Panc1 (cell line): ENCODE results near the gene NECAB2.

ENCODE experiments used
- POLR2AphosphoS5 ChIP-seq: IDR thresholded peaks from 2 replicates; pipeline ENCODE4 v1.6.1; 2012; ENCODE audit warnings: mild to moderate bottlenecking, low read depth, low read length, moderate library complexity
- SIN3A ChIP-seq: IDR thresholded peaks from 2 replicates; pipeline ENCODE4 v1.6.1; 2012; ENCODE audit warnings: low read depth, mild to moderate bottlenecking, low read length, moderate library complexity, borderline replicate concordance; ENCODE audit not compliant: insufficient read depth
- TCF7L2 ChIP-seq: IDR thresholded peaks from 2 replicates; pipeline ENCODE4 v1.6.1; 2011; ENCODE audit warnings: mild to moderate bottlenecking, low read depth, low read length, inconsistent platforms
- TF ChIP-seq, protein P1 (sequence below): fragments of 450-650 bp; IDR thresholded peaks from 2 replicates; pipeline ENCODE4 v1.5.1; 2017; ENCODE audit warnings: mild to moderate bottlenecking
- TF ChIP-seq, protein P2 (sequence below), 2 experiments: IDR thresholded peaks; 2 replicates each; pipeline ENCODE4 v1.6.1; 2011 to 2012; ENCODE audit warnings: low read depth in 2 of 2, control low read depth in 1 of 2, low read length in 1 of 2, mild to moderate bottlenecking in 1 of 2, moderate library complexity in 1 of 2; ENCODE audit not compliant: insufficient read depth in 1 of 2

GRCh38 chr16:83937267-83937666 lies 30.8 kb upstream of the NECAB2 start:
- no peak for TF ChIP-seq TCF7L2
- TF ChIP-seq, protein P1, sequence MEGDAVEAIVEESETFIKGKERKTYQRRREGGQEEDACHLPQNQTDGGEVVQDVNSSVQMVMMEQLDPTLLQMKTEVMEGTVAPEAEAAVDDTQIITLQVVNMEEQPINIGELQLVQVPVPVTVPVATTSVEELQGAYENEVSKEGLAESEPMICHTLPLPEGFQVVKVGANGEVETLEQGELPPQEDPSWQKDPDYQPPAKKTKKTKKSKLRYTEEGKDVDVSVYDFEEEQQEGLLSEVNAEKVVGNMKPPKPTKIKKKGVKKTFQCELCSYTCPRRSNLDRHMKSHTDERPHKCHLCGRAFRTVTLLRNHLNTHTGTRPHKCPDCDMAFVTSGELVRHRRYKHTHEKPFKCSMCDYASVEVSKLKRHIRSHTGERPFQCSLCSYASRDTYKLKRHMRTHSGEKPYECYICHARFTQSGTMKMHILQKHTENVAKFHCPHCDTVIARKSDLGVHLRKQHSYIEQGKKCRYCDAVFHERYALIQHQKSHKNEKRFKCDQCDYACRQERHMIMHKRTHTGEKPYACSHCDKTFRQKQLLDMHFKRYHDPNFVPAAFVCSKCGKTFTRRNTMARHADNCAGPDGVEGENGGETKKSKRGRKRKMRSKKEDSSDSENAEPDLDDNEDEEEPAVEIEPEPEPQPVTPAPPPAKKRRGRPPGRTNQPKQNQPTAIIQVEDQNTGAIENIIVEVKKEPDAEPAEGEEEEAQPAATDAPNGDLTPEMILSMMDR: no peak
- no peak for TF ChIP-seq POLR2AphosphoS5
- TF ChIP-seq, protein P2, sequence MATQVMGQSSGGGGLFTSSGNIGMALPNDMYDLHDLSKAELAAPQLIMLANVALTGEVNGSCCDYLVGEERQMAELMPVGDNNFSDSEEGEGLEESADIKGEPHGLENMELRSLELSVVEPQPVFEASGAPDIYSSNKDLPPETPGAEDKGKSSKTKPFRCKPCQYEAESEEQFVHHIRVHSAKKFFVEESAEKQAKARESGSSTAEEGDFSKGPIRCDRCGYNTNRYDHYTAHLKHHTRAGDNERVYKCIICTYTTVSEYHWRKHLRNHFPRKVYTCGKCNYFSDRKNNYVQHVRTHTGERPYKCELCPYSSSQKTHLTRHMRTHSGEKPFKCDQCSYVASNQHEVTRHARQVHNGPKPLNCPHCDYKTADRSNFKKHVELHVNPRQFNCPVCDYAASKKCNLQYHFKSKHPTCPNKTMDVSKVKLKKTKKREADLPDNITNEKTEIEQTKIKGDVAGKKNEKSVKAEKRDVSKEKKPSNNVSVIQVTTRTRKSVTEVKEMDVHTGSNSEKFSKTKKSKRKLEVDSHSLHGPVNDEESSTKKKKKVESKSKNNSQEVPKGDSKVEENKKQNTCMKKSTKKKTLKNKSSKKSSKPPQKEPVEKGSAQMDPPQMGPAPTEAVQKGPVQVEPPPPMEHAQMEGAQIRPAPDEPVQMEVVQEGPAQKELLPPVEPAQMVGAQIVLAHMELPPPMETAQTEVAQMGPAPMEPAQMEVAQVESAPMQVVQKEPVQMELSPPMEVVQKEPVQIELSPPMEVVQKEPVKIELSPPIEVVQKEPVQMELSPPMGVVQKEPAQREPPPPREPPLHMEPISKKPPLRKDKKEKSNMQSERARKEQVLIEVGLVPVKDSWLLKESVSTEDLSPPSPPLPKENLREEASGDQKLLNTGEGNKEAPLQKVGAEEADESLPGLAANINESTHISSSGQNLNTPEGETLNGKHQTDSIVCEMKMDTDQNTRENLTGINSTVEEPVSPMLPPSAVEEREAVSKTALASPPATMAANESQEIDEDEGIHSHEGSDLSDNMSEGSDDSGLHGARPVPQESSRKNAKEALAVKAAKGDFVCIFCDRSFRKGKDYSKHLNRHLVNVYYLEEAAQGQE (IDR thresholded peaks at IDR 0.05; ENCODE audit: insufficient read depth in 1 of 2, low read depth in 2 of 2, low read length in 1 of 2): no peak
- no peak for TF ChIP-seq SIN3A
